GM18870 (cell line): Measurements from ENCODE around the gene TASL.
"Not testable (repeated sequence)": the region's sequence is repeated elsewhere in the genome, so short reads cannot be mapped to it uniquely, and the experiment has no call there.

ENCODE experiments used
- ATAC-seq: cut with Tn5 transposase; IDR thresholded peaks from one replicate; pipeline ENCODE4 v1.9.1; 2021; ENCODE audit warnings: moderate library complexity; ENCODE audit not compliant: unreplicated experiment

The TASL gene

GRCh38 chrX:30580641-30581040 lies 3.1 kb upstream of the TASL start:
- no peak for ATAC-seq

GRCh38 chrX:30576881-30577280 lies 685 bp downstream of the TASL start:
- no peak for ATAC-seq

DNA sequence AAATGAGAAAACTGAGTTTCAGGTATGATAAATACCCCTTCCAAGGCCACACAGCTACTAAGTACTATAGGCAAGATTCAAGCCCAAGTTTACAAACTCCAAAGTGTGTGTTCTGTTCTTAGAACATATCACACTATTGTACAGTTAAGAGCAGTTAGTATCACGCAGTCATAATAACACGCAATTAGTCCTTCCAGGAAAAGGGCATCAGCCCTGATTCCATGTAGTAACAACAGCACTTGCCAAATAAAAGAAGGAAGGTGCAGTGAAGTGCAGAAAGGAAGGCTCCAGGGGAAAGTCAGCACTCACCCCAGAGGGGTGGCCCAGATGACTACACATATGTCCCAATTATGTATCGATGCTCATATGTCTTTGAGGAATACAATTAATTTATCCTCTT lies 4.4 kb downstream of the TASL start:
- no peak for ATAC-seq

- ATAC-seq: no peak
Measured at GRCh38 chrX:30572678-30573077, 4.9 kb downstream of the TASL start.

DNA sequence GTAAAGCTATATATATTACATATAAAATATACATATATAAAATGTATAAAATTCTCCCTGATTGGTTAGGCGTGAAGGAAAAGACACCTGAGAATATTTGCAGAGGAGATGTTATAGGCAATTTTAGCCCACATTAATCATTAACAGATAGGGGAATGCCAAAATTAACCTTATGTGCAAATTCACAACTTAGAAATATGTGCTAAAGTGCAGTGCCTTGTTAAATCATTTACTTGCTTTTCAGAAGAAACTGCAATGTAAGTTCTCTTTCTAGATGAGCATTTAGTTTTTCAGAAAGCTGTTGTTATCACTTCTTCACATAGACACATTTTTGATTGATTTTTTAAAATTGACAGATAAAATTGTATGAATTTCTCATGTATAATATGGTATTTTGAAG lies 5.6 kb downstream of the TASL start:
- peak; percentile 61 for ATAC-seq

DNA sequence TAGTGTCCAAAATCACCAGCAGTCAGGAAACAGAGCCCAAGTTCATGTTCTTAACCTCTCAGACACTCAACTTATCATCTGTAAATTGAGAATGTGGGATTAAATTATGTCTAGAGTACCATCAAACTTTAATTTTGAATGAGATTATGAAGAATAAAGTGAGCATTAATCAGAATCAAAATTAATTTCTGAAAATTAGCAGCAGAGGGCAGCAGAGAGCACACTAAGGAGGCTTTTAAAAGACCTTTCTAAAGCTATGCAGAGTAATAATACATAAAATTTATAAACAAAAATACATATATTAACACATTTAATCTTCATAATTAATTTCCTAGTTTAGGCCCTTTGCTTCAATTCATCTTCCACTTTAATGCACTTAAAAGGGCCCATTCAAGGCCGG lies 7.1 kb downstream of the TASL start:
- ATAC-seq: no peak

GRCh38 chrX:30568136-30568535 lies 9.4 kb downstream of the TASL start:
- ATAC-seq: peak; percentile 70

DNA sequence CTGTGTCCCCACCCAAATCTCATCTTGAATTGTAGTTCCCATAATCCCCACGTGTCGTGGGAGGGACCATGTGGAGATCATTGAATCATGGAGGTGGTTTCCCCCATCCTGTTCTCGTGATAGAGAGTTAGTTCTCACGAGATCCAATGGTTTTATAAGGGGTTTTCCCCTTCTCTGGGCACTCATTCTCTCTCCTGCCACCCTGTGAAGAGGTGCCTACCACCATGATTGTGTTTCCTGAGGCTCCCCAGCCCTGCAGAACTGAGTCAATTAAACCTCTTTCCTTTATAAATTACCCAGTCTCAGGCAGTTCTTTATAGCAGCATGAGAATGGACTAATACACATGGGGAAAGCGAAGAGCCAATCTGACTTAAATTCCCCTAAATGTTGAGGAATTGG lies 14.5 kb downstream of the TASL start:
- not testable (repeated sequence) for ATAC-seq

DNA sequence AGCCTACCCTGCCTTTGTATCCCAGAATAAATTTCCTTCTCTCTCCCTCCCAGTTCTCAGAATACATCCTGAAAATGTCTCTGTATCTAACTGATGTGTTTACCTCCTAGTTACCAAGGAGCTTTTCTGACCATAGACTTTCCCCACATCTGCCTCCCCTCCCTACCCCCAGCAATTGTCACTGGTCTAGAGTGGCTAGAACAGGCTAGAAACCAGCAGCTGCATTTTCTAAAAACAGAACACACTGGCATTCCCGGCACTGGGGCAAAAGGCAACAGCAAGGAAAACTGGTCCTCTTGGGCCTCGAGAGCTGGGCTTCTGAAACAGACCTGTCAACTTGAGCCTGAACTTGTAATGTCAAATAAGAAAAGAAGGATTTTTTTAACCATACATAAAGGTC lies 16.4 kb downstream of the TASL start:
- ATAC-seq: no peak

- ATAC-seq: peak; percentile 56
Measured at GRCh38 chrX:30538271-30538670, 39.3 kb downstream of the TASL start.

DNA sequence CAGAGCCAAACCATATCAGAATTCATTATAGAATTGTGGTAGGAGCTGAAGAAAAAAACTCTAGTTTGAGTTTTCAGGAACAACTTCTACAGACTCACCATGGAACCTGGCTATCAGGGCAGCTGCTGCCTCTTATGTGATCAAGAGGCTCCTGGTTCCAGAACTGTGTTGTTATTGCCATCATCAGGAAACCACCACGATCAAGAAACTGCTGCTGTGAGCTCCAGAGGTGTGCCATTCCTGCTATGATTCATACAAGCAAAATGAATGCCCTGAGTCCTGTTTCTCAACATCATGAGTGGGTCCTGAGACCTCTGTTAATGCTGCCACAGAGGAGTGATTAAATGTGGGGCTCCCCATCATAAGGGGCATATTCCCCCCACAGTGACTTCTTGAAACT lies 43.7 kb downstream of the TASL start:
- no peak for ATAC-seq

- no peak for ATAC-seq
Measured at GRCh38 chrX:30533266-30533665, 44.3 kb downstream of the TASL start.

DNA sequence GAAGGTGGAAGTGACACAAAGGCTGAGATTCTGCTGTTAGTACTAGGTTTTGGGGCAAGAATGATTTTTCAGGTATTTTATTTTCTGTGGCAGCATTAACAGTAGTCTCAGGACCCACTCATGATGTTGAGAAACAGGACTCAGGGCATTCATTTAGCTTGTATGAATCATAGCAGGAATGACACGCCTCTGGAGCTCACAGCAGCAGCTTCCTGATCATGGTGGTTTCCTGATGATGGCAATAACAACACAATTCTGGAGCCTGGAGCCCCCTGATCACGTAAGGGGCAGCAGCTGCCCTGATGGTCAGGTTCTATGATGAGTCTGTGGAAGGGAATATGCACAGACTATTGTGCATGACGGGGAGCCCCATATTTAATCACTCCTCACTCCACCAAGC lies 47.0 kb downstream of the TASL start:
- ATAC-seq: no peak

DNA sequence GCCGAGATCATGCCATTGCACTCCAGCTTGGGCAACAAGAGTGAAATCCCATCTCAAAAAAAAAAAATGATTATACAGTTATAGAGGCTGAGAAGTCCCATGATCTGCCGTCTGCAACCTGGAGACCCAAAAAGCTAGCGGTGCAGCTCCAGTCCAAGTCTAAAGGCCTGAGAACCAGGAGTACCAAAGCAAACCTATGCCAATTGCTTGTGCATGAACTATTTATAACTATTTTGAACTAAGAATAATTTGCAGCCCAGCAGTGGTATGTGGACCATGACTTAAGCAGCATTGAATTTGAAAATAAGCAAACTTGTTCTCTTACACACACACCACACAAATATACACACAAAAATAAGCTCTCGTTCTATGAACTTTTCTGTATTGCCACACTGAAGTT lies 51.8 kb downstream of the TASL start:
- no peak for ATAC-seq

GRCh38 chrX:30521440-30522182 lies 56.0 kb downstream of the TASL start:
- ATAC-seq: no peak

DNA sequence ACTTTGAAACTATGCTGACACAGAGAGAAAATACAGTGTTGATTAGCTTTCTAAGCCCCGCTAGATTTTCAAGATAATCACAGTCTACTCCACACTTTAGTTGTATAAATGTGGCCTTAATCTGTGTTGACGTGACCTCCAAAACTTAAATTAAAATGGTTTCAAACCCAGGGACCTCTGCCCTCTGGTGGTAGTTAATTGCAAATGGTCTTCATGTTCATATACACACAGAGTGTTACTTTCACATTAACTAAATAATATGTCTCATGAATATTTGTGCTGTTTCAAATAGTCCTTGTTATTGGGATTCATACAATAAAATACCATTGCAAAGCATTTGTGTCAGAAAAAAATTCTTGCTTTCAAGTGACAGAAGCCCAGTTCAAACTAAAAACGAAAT lies 64.3 kb downstream of the TASL start:
- ATAC-seq: peak; percentile 53
